Endothelial cell of umbilical vein (primary cell): ENCODE results near the gene MAGIX. TPM values are rescaled to one million over a fixed set of nuclear protein-coding genes. Genes with fewer than 3 reads are reported as not detected.

Source experiments
- BruUV-seq: library from RNA; stranded (reverse); fragments of 400-500 nt; replicated peaks from 2 replicates; lab custom pipeline; 2021; lab: Mats Ljungman, UMichigan
- CTCF ChIA-PET: fragments of 300-600, 350-600 bp; sonication (Branson Sonifier 250); formaldehyde crosslinking; loops from one replicate; lab custom pipeline; 2021; ENCODE audit warnings: antibody characterized with exemption, inconsistent platforms; lab: Charles Lee
- POLR2A ChIA-PET: fragments of 300-600, 350-600 bp; sonication (Branson Sonifier 250); formaldehyde crosslinking; loops from one replicate; lab custom pipeline; 2021; ENCODE audit warnings: antibody characterized with exemption, inconsistent platforms; lab: Charles Lee
- DNase-seq: peaks from one replicate; pipeline ENCODE4 v3.0.0-alpha.2; 2011; ENCODE audit warnings: low read depth, low spot score
- FAIRE-seq: peaks from 2 replicates; lab custom pipeline; 2011; peaks lifted over from hg19 to GRCh38; lab: Jason Lieb, UNC
- H2AFZ ChIP-seq: 2 replicates; pipeline ENCODE4 v1.6.0; 2012; ENCODE audit warnings: low read depth, low read length, control low read depth, inconsistent platforms
- H3K27ac ChIP-seq: 2 replicates; pipeline ENCODE4 v1.5.1; 2011; ENCODE audit warnings: low read depth, mild to moderate bottlenecking, control low read depth, low read length, moderate library complexity; ENCODE audit not compliant: insufficient read depth
- H3K27me3 ChIP-seq, 2 experiments: 2 replicates each; pipeline versions ENCODE4 v1.6.0 to v1.6.1; 2011; ENCODE audit warnings: low read length in 2 of 2, mixed read lengths in 1 of 2; ENCODE audit not compliant: control insufficient read depth in 2 of 2, insufficient read depth in 2 of 2
- H3K36me3 ChIP-seq, 2 experiments: 2 replicates in 1 of 2; 3 replicates in 1 of 2; pipeline ENCODE4 v1.5.1; 2011; ENCODE audit warnings: low read length in 2 of 2, mild to moderate bottlenecking in 1 of 2, moderate library complexity in 1 of 2; ENCODE audit not compliant: control insufficient read depth in 2 of 2, insufficient read depth in 2 of 2; ENCODE audit errors: extremely low read depth in 1 of 2
- H3K4me1 ChIP-seq: 3 replicates; pipeline ENCODE4 v1.5.1; 2011; ENCODE audit warnings: mild to moderate bottlenecking, low read length; ENCODE audit not compliant: control insufficient read depth, insufficient read depth; ENCODE audit errors: extremely low read depth
- H3K4me2 ChIP-seq: 2 replicates; pipeline ENCODE4 v1.6.1; 2011; ENCODE audit warnings: low read length, control low read depth, mixed read lengths; ENCODE audit not compliant: insufficient read depth
- H3K4me3 ChIP-seq, 3 experiments: fragments of 200-600 bp in 1 of 3; sonication (generic), shearing (Covaris generic) in 1 of 3; replicated peaks in 1 of 3; 2 replicates each; pipeline ENCODE4 v1.5.1; 2011 to 2016; ENCODE audit warnings: control low read depth in 3 of 3, low read length in 3 of 3, mild to moderate bottlenecking in 2 of 3, inconsistent platforms in 1 of 3, low read depth in 1 of 3, moderate library complexity in 1 of 3; ENCODE audit not compliant: insufficient read depth in 1 of 3
- H3K79me2 ChIP-seq: 2 replicates; pipeline ENCODE4 v1.6.0; 2012; ENCODE audit warnings: low read length, inconsistent platforms; ENCODE audit not compliant: control insufficient read depth, insufficient read depth
- H3K9ac ChIP-seq: replicated peaks from 2 replicates; pipeline ENCODE3; 2011; ENCODE audit warnings: low read length, control low read depth; ENCODE audit not compliant: insufficient read depth; ENCODE audit errors: extremely low read depth
- H3K9me1 ChIP-seq: replicated peaks from 3 replicates; pipeline ENCODE4 v1.6.0; 2011; ENCODE audit warnings: mild to moderate bottlenecking, low read length; ENCODE audit not compliant: control insufficient read depth, insufficient read depth; ENCODE audit errors: extremely low read depth
- H3K9me3 ChIP-seq: replicated peaks from 2 replicates; pipeline ENCODE4 v1.5.1; 2012; ENCODE audit warnings: low read length, inconsistent platforms; ENCODE audit not compliant: control insufficient read depth, insufficient read depth
- H4K20me1 ChIP-seq: replicated peaks from 2 replicates; pipeline ENCODE3; 2011; ENCODE audit warnings: mild to moderate bottlenecking, low read length; ENCODE audit not compliant: control insufficient read depth, insufficient read depth; ENCODE audit errors: extremely low read depth
- CTCF ChIP-seq, 2 donors: IDR thresholded peaks; 1 replicate in 1 of 2; 2 replicates in 1 of 2; pipeline ENCODE4 v1.5.1; 2011; ENCODE audit warnings: low read length in 2 of 2, mild to moderate bottlenecking in 2 of 2, moderate library complexity in 2 of 2, control low read depth in 1 of 2, inconsistent platforms in 1 of 2, low read depth in 1 of 2; ENCODE audit not compliant: insufficient read depth in 1 of 2; ENCODE audit errors: extremely low read depth in 1 of 2
- EZH2 ChIP-seq: IDR thresholded peaks from 2 replicates; pipeline ENCODE4 v1.6.1; 2012; ENCODE audit warnings: borderline replicate concordance, low read depth, mild to moderate bottlenecking, moderate library complexity, low read length, inconsistent platforms; ENCODE audit not compliant: severe bottlenecking
- FOS ChIP-seq: IDR thresholded peaks from 2 replicates; pipeline ENCODE4 v1.6.1; 2011; ENCODE audit warnings: mild to moderate bottlenecking, low read length, moderate library complexity, borderline replicate concordance; ENCODE audit not compliant: insufficient read depth
- GATA2 ChIP-seq: IDR thresholded peaks from 2 replicates; pipeline ENCODE4 v1.7.0; 2011; ENCODE audit warnings: low read depth, mild to moderate bottlenecking, moderate library complexity, mixed read lengths, low read length; ENCODE audit not compliant: insufficient read length, insufficient read depth
- JUN ChIP-seq: IDR thresholded peaks from 2 replicates; pipeline ENCODE4 v1.6.1; 2011; ENCODE audit warnings: borderline replicate concordance, low read depth; ENCODE audit not compliant: insufficient read length, insufficient read depth
- MAX ChIP-seq: IDR thresholded peaks from 2 replicates; pipeline ENCODE4 v1.6.1; 2011; ENCODE audit not compliant: insufficient read depth, insufficient read length
- MYC ChIP-seq: IDR thresholded peaks from one replicate; pipeline ENCODE4 v1.6.1; 2011; ENCODE audit warnings: mild to moderate bottlenecking, low read depth, low read length
- POLR2A ChIP-seq: IDR thresholded peaks from 2 replicates; pipeline ENCODE4 v1.6.1; 2012; ENCODE audit warnings: low read depth, mild to moderate bottlenecking, control low read depth, low read length
- POLR2AphosphoS5 ChIP-seq: IDR thresholded peaks from 2 replicates; pipeline ENCODE4 v1.6.1; 2012; ENCODE audit warnings: low read depth, mild to moderate bottlenecking, control low read depth, low read length, moderate library complexity; ENCODE audit not compliant: insufficient read depth
- dilution Hi-C: fragments of 300-500 bp; cut with MboI; formaldehyde crosslinking; loops from one replicate; pipeline ENCODE4 v1.15.0; 2019; ENCODE audit warnings: low sequenced_read_pairs; ENCODE audit not compliant: extremely low pct_ligation_motif_present
- intact Hi-C: fragments of 100-400 bp; cut with micrococcal nuclease; formaldehyde crosslinking; loops from one replicate; pipeline ENCODE4 v1.10.0; 2022
- polyA plus RNA-seq, 4 experiments: library from polyadenylated mRNA; depleted of rRNA in 3 of 4; stranded (reverse) in 3 of 4; unstranded in 1 of 4; fragments of >200 nt; gene quantifications; 2 replicates each; pipeline versions ENCODE4 v1.2.1 to v1.2.3, GENCODE V29; 2011 to 2012; ENCODE audit warnings: missing spikeins in 1 of 4
- total RNA-seq: library from RNA; stranded (reverse); gene quantifications from 2 replicates; pipeline ENCODE4 v1.2.3, GENCODE V29; 2021

MAGIX gene
- total and polyA plus RNA-seq, 2 donors (not counting 3 experiments of a cell fraction or from before 2014, with no cell fraction given): 0.77 to 0.88 TPM

GRCh38 chrX:49204709-49205108, 42.2 kb downstream of the MAGIX start:
- Histone ChIP-seq H3K79me2 (no peaks in the 10 kb centered on the region), H3K9ac (no peak overlapping the region), H2AFZ (no peak overlapping the region), H3K9me3 (no peaks in the 10 kb centered on the region), H3K4me3 (no peak overlapping the region), H3K36me3 (no peaks in the 10 kb centered on the region), H3K4me1 (peaks cover 3% of the 10 kb centered on the region), H3K27ac (no peak overlapping the region), H3K4me2 (no peak overlapping the region), H3K9me1 (no peaks in the 10 kb centered on the region), H4K20me1 (no peaks in the 10 kb centered on the region), H3K27me3 (peaks cover 0 to 2% of the 10 kb centered on the region in 2 experiments)
- ChIA-PET CTCF (no interaction called here), POLR2A (no interaction called here)
- intact Hi-C loops: loop anchor here (5.0 kb wide), 1 partner anchor 718 kb away; the partner anchor contains the start of gene CLCN5
- no peak for FAIRE-seq
- DNase-seq: no peak
- no peak for TF ChIP-seq GATA2
- TF ChIP-seq MAX: no peak
- no peak for TF ChIP-seq POLR2A
- TF ChIP-seq MYC: no peak
- no peak for TF ChIP-seq EZH2
- BruUV-seq: no TSS peak
- dilution Hi-C loops: no loop called here

DNA sequence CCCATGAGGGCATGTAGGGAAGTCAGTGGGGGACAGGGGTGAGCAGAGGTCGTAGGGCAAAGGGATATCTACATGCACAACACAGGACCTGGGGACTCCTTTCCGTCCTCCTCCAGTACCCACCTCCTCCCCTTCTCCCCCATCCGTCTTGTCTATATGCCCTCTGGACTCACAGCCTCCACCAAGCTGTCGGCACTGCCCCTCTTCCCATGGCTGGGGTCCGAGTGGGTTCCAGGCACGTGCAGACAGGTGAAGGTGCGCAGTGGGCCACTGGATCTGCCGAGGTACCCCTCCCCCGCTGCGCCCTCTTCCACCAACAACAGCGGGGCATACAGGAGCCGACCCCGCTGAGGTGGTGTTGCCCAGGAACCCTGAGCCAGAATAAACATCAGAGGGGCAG, 42.9 kb downstream of the MAGIX start:
- Histone ChIP-seq H3K9me1 (no peaks in the 10 kb centered on the region), H3K9me3 (no peaks in the 10 kb centered on the region), H3K27ac (no peak overlapping the region), H3K4me2 (no peak overlapping the region), H2AFZ (no peak overlapping the region), H4K20me1 (no peaks in the 10 kb centered on the region), H3K36me3 (no peaks in the 10 kb centered on the region), H3K27me3 (peaks cover 0 to 2% of the 10 kb centered on the region in 2 experiments), H3K9ac (no peak overlapping the region), H3K4me1 (peaks cover 1% of the 10 kb centered on the region), H3K79me2 (no peaks in the 10 kb centered on the region), H3K4me3 (no peak overlapping the region)
- intact Hi-C loops: no loop called here
- ChIA-PET CTCF (no interaction called here), POLR2A (no interaction called here)
- TF ChIP-seq POLR2A: no peak
- TF ChIP-seq CTCF (IDR thresholded peaks at IDR 0.05; ENCODE audit: extremely low read depth in 1 of 2, insufficient read depth in 1 of 2, low read depth in 1 of 2, low read length in 2 of 2): no peak
- TF ChIP-seq MAX: no peak
- TF ChIP-seq JUN: no peak
- TF ChIP-seq EZH2: no peak
- TF ChIP-seq FOS: no peak
- no peak for TF ChIP-seq MYC
- no peak for TF ChIP-seq POLR2AphosphoS5
- TF ChIP-seq GATA2: no peak
- BruUV-seq: no TSS peak
- dilution Hi-C loops: no loop called here
- DNase-seq (no peak), FAIRE-seq (no peak)
